Glutamatergic neuron (in vitro differentiated cells): ENCODE measurements around the gene ETS1. TPM values are rescaled to one million over a fixed set of nuclear protein-coding genes. Genes with fewer than 3 reads are reported as not detected.

Experiments
- DNase-seq: peaks from one replicate; pipeline ENCODE4 v3.0.0; 2022
- H3K27ac Mint-ChIP-seq: one replicate; pipeline ENCODE4 v1.8.0; 2020; ENCODE audit warnings: mild to moderate bottlenecking, mixed read lengths, inconsistent platforms; ENCODE audit not compliant: unreplicated experiment
- H3K27me3 Mint-ChIP-seq: one replicate; pipeline ENCODE4 v1.8.0; 2020; ENCODE audit warnings: mild to moderate bottlenecking, moderate library complexity, mixed read lengths, inconsistent platforms; ENCODE audit not compliant: unreplicated experiment
- H3K36me3 Mint-ChIP-seq: one replicate; pipeline ENCODE4 v1.8.0; 2020; ENCODE audit warnings: mild to moderate bottlenecking, mixed read lengths, inconsistent platforms; ENCODE audit not compliant: unreplicated experiment
- H3K4me1 Mint-ChIP-seq: one replicate; pipeline ENCODE4 v1.8.0; 2020; ENCODE audit warnings: mild to moderate bottlenecking, low read depth, mixed read lengths, inconsistent platforms; ENCODE audit not compliant: unreplicated experiment
- H3K4me3 Mint-ChIP-seq: one replicate; pipeline ENCODE4 v1.8.0; 2020; ENCODE audit warnings: mild to moderate bottlenecking, mixed read lengths, inconsistent platforms; ENCODE audit not compliant: unreplicated experiment
- H3K9me3 Mint-ChIP-seq: one replicate; pipeline ENCODE4 v1.8.0; 2020; ENCODE audit warnings: mild to moderate bottlenecking, moderate library complexity, mixed read lengths, inconsistent platforms; ENCODE audit not compliant: unreplicated experiment
- total RNA-seq: library from RNA; stranded (reverse); fragmentation: NEBNext Ultra II Directional; extraction: Animal tissue kit (Norgen Biotek cat#: 25700); gene quantifications from one replicate; pipeline ENCODE4 v1.2.1, GENCODE V29; 2021; ENCODE audit not compliant: unreplicated experiment
- TF ChIP-seq, protein P1 (sequence below): fragments of 200-600 bp; sonication (generic); IDR thresholded peaks from one replicate; pipeline ENCODE4 v1.5.0; 2021; ENCODE audit not compliant: partially characterized antibody, unreplicated experiment

ETS1 gene
- total RNA-seq, 1 donor from 2014 or later: 1.0 TPM

DNA sequence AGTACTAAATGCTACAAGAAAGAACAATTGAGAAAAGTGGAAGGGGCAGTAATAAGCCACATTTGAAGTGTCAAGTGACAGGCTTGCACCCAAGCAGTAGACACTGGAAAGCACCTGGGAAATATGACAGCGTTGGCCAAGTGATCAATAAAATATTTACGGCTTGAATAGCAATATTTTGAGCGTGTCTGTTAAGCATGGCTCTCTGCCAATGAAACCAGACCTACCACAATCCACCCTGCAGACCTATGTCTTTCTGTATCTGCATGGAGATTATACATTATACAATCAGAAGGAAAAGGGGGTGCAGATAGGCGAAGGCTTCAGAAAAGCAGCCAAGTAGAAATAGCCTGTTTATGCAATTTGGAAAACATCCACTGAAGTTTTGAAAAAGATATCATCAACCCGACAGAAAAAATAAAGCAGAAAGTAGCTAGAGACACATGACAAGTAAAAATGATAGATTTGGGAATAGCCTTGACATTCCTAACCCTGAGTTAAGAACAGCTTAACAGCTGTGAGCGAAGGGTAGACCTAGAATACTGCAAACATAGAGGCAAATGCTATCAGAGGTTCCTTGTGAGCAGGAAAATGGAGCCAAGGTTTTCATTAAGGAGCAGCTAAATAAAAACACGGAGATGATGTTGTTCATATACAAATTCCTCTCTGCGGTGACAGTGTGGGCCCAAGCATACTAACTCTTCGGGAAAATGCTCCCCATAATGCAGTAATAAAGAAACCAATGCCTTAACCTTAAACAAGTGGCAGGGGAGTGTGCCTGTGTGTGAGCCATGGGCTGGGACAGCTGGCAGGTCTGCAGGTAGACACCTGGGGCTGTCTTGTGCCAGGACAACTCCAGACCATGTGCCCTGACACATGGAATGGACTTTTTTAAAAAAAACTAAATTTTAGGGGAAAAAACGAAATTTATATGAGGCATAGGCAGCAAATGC, 71.3 kb downstream of the ETS1 start:
- Mint-ChIP-seq H3K27ac (no peak overlapping the region), H3K4me3 (no peak overlapping the region), H3K4me1 (no peaks in the 10 kb centered on the region), H3K36me3 (no peaks in the 10 kb centered on the region), H3K27me3 (peaks cover 6% of the 10 kb centered on the region), H3K9me3 (no peaks in the 10 kb centered on the region)
- TF ChIP-seq, protein P1, sequence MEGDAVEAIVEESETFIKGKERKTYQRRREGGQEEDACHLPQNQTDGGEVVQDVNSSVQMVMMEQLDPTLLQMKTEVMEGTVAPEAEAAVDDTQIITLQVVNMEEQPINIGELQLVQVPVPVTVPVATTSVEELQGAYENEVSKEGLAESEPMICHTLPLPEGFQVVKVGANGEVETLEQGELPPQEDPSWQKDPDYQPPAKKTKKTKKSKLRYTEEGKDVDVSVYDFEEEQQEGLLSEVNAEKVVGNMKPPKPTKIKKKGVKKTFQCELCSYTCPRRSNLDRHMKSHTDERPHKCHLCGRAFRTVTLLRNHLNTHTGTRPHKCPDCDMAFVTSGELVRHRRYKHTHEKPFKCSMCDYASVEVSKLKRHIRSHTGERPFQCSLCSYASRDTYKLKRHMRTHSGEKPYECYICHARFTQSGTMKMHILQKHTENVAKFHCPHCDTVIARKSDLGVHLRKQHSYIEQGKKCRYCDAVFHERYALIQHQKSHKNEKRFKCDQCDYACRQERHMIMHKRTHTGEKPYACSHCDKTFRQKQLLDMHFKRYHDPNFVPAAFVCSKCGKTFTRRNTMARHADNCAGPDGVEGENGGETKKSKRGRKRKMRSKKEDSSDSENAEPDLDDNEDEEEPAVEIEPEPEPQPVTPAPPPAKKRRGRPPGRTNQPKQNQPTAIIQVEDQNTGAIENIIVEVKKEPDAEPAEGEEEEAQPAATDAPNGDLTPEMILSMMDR: no peak
- no peak for DNase-seq

DNA sequence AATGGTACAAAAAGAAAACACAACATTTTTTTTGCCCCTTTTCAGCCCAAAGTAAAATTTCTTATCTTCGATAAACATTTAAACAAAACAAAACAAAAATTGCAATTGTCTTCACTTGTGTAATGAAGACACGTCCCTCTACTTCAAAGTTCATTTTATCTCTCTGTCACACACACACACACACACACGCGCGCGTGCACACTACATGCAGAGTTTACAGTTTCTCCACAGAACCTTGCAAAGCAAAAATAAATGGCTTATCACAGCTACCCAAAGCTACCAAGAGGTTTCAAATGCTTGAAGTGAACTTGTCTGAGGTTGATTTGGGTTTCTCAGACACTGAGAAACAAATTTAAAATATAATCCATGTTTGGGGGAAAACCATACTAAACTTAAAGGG, 72.3 kb downstream of the ETS1 start:
- Mint-ChIP-seq H3K4me3 (no peak overlapping the region), H3K4me1 (no peaks in the 10 kb centered on the region)

DNA sequence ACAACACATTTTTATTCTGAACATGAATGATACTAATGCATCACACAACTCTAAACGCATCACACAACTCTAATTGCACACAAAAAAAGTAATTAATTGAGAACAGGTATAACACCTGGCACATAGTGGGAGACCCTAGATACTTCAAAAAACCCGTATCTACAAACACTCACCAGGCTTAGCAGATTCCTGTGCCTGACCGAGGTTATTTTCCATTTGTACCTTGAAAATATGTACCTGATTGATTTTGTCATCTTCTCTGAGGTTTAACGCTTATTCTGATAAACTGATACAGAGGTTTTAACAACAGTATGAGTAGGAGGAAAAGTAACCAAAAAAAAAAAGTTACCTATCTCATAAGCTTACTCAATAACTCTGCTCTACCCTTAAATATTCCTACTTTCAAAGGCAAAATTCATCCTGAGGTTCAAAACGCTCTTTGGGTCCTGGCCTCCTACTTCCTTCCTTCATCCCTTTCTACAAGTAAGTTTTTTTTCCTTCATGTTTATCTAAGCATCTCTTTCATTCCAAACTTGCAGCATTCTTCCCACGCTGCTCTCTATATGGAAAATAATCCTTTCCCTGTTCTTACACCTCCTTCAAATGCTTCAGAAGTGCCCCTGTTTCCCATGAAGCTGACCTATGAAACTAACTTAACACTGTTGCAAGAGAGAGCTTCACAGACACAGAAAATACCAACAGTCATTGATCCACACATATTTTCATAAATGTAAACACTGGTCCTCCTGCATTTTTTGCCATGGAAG, 73.3 kb downstream of the ETS1 start:
- TF ChIP-seq, protein P1: no peak
- Mint-ChIP-seq H3K4me3 (no peak overlapping the region), H3K9me3 (no peaks in the 10 kb centered on the region), H3K27ac (no peak overlapping the region), H3K4me1 (no peaks in the 10 kb centered on the region), H3K36me3 (no peaks in the 10 kb centered on the region), H3K27me3 (peaks cover 6% of the 10 kb centered on the region)
- no peak for DNase-seq

More for the DNA sequence above, 72.3 kb downstream of the ETS1 start:
- Mint-ChIP-seq H3K36me3 (no peaks in the 10 kb centered on the region), H3K27ac (no peak overlapping the region), H3K9me3 (no peaks in the 10 kb centered on the region), H3K27me3 (peaks cover 6% of the 10 kb centered on the region)
- TF ChIP-seq, protein P1: no peak
- DNase-seq: no peak

DNA sequence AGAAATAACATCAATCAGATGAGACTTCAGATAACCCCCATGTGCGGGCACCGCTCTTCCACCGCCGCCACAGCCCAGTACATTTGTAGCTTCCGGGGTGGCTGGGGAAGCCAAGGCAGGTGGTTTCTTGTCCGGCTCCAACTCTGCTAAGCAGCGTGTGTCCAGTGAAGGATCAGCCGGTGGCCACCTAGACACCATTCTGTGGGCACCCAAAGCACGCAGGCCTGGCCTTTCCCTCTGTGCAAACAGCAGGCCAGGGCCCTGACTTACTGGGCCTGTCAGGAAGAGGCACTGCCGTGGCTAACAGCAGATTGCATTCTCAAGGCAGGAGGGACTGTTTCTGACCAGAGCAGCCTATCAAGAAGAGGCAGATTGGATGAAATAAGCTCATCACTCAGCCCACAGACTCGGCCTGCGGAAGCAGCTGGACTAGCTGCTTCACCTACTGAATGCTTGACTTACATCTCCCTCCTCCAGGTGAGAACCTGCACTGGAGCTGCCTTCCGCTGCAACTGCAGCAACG, 74.8 kb downstream of the ETS1 start:
- no peak for DNase-seq
- Mint-ChIP-seq H3K27ac (no peak overlapping the region), H3K27me3 (peaks cover 6% of the 10 kb centered on the region), H3K4me1 (no peaks in the 10 kb centered on the region), H3K9me3 (no peaks in the 10 kb centered on the region), H3K4me3 (no peak overlapping the region), H3K36me3 (no peaks in the 10 kb centered on the region)
- TF ChIP-seq, protein P1: no peak
